Measurements from ENCODE around the gene EEF2K.

EEF2K gene

GRCh38 chr16:22326369-22326652, 120.2 kb downstream of the EEF2K start:
- H3K27ac ChIP-seq: no peak overlapping the region
- TF ChIP-seq ZFX (IDR thresholded peaks at IDR 0.05; ENCODE audit: borderline replicate concordance) (no peak), CTCF (IDR thresholded peaks at IDR 0.05) (no peak)

- no peak overlapping the region for H3K27ac ChIP-seq
- no peak for TF ChIP-seq ZFX (IDR thresholded peaks at IDR 0.05; ENCODE audit: borderline replicate concordance)
- TF ChIP-seq CTCF (IDR thresholded peaks at IDR 0.05): no peak
Measured at GRCh38 chr16:22326771-22327445, 120.8 kb downstream of the EEF2K start.

- no peak overlapping the region for H3K27ac ChIP-seq
- TF ChIP-seq ZFX (IDR thresholded peaks at IDR 0.05; ENCODE audit: borderline replicate concordance) (no peak), CTCF (IDR thresholded peaks at IDR 0.05) (no peak)
Measured at GRCh38 chr16:22327446-22327775, 121.3 kb downstream of the EEF2K start.

- TF ChIP-seq CTCF (IDR thresholded peaks at IDR 0.05) (no peak), ZFX (IDR thresholded peaks at IDR 0.05; ENCODE audit: borderline replicate concordance) (no peak)
- H3K27ac ChIP-seq: no peak overlapping the region
Measured at GRCh38 chr16:22328081-22328725, 122.1 kb downstream of the EEF2K start.

- no peak overlapping the region for H3K27ac ChIP-seq
- TF ChIP-seq CTCF (IDR thresholded peaks at IDR 0.05) (no peak), ZFX (IDR thresholded peaks at IDR 0.05; ENCODE audit: borderline replicate concordance) (no peak)
Measured at GRCh38 chr16:22329199-22329695, 123.2 kb downstream of the EEF2K start.

GRCh38 chr16:22330326-22330725, 124.2 kb downstream of the EEF2K start:
- TF ChIP-seq CTCF (IDR thresholded peaks at IDR 0.05): no peak
- H3K27ac ChIP-seq: no peak overlapping the region

GRCh38 chr16:22333457-22333994, 127.4 kb downstream of the EEF2K start:
- H3K27ac ChIP-seq: no peak overlapping the region
- no peak for TF ChIP-seq ZFX (IDR thresholded peaks at IDR 0.05; ENCODE audit: borderline replicate concordance)
- no peak for TF ChIP-seq CTCF (IDR thresholded peaks at IDR 0.05)
